H1 (cell line): ENCODE measurements around the gene C7orf57.

ENCODE experiments used
- GABPA ChIP-seq: IDR thresholded peaks from 2 replicates; pipeline ENCODE4 v1.6.1; 2011; ENCODE audit warnings: mild to moderate bottlenecking, low read length, moderate library complexity, borderline replicate concordance; ENCODE audit not compliant: insufficient read depth
- SP1 ChIP-seq: IDR thresholded peaks from 2 replicates; pipeline ENCODE4 v1.6.1; 2011; ENCODE audit warnings: low read depth, low read length

DNA sequence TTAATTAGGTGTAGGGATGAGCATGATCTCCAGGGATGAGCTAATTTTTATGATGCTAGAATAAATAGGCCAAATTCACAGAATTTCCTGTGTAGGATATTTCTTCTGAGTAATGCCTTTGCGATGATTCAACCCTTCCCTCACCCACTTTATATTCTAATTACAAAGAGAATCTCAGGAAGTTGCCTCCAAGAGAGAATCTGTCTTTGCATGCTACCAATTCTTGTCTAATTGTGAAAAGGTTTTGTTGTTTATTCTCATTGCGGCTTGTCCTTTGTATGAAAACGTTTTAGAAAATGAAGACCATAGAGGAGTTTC is 6.3 kb downstream of the C7orf57 start:
- TF ChIP-seq SP1 (no peak), GABPA (no peak)
